Measurements from ENCODE around the gene ASNSD1.

DNA sequence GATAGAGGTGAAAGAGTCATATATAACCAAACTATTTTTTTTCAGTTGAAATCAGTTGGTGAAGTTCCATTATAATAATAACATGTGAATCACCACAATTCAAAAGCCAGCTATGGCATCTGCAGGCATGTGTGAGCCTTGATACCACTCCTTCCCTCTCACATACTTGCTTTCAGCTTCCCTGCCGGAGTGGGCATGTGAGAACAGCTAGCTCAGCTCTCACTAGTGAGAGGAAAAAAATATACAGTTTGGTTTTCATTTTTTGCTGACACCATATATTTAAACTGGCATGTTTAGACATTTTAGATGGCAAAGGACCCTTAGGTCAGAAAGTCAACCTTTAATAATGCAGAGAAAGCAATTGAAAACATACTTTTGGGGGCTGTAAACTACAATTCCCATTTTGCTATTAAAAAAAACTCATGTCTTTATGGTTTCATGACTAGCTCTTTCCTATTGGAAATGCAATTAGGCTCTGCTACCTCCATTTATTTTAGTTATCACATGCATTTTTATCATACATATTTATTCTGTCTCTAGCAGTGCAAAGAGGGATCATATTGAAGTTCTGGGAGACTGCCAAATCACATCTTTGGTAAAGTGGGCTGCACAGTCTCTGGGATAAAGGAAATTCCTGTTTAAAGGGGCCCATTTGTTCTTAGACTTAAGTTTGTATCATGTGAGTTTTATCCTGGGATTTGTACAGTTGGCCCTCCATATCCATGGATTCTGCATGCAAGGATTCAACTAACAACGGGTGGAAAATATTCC, 47.4 kb upstream of the ASNSD1 start:
- TF ChIP-seq, protein P1, sequence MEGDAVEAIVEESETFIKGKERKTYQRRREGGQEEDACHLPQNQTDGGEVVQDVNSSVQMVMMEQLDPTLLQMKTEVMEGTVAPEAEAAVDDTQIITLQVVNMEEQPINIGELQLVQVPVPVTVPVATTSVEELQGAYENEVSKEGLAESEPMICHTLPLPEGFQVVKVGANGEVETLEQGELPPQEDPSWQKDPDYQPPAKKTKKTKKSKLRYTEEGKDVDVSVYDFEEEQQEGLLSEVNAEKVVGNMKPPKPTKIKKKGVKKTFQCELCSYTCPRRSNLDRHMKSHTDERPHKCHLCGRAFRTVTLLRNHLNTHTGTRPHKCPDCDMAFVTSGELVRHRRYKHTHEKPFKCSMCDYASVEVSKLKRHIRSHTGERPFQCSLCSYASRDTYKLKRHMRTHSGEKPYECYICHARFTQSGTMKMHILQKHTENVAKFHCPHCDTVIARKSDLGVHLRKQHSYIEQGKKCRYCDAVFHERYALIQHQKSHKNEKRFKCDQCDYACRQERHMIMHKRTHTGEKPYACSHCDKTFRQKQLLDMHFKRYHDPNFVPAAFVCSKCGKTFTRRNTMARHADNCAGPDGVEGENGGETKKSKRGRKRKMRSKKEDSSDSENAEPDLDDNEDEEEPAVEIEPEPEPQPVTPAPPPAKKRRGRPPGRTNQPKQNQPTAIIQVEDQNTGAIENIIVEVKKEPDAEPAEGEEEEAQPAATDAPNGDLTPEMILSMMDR (conservative IDR thresholded peaks at IDR 0.05) = no peak
- no peak for TF ChIP-seq EZH2 (IDR thresholded peaks at IDR 0.05; ENCODE audit: low read depth)

Measured in PC-9 (cell line).